ENCODE measurements around the gene GPATCH2L. TPM values are rescaled to one million over a fixed set of nuclear protein-coding genes. Genes with fewer than 3 reads are reported as not detected.

Gene GPATCH2L
- total and polyA plus RNA-seq, 2 donors (not counting 1 experiment from before 2014, with no cell fraction given): 17.4 to 82.7 TPM

DNA sequence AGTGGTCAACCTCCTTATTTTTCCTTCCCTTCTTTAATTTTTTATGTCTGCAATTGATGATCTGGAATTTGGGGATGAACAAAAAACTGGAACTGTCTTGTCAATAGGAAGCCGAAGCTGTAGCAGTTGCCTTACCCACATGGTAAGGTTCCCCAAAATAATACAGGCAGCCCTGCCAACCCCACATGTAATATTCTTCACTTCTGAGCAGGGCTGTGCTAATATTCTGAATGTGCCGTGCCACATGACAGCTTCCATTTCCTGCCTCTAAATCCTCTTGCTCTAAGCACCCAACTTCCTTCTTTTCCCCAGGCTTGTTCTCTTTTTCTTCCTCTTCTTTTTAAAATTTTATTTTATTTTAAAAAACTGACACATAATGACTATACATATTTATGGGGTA lies 39.6 kb downstream of the GPATCH2L start:
- Histone ChIP-seq H3K36me3 (replicated peaks in 1 of 2; ENCODE audit: control extremely low read depth in 1 of 2, control insufficient read depth in 1 of 2, extremely low read depth in 1 of 2, insufficient read depth in 2 of 2, low read length in 1 of 2) (peaks cover 12 to 16% of the 10 kb centered on the region in 2 experiments), H4K20me1 (ENCODE audit: control insufficient read depth, insufficient read depth, low read length, poor library complexity, severe bottlenecking) (no peaks in the 10 kb centered on the region), H3K4me1 (ENCODE audit: control insufficient read depth in 2 of 2, insufficient read depth in 2 of 2, low read length in 2 of 2) (peaks cover 12% of the 10 kb centered on the region in 2 donors), H3K79me2 (ENCODE audit: control insufficient read depth, insufficient read depth, low read length) (peaks cover 2% of the 10 kb centered on the region), H3K9ac (ENCODE audit: low read length) (peak overlapping the region; percentile 17), H3K4me2 (replicated peaks; ENCODE audit: low read depth, low read length, poor library complexity, severe bottlenecking) (peak overlapping the region; percentile 37), H2AFZ (ENCODE audit: insufficient read depth, low read depth, low read length, poor library complexity, severe bottlenecking) (no peak overlapping the region), H3K27me3 (replicated peaks in 1 of 4; ENCODE audit: control extremely low read depth in 1 of 4, control insufficient read depth in 3 of 4, insufficient read depth in 4 of 4, low read length in 3 of 4) (no peaks in the 10 kb centered on the region), H3K9me3 (ENCODE audit: control extremely low read depth in 1 of 3, control insufficient read depth in 2 of 3, insufficient read depth in 1 of 3, low read length in 2 of 3) (no peaks in the 10 kb centered on the region), H3K4me3 (ENCODE audit: control extremely low read depth in 1 of 5, extremely low read depth in 1 of 5, insufficient read depth in 1 of 5, low read depth in 2 of 5, low read length in 4 of 5) (no peak overlapping the region), H3K27ac (ENCODE audit: low read length in 2 of 2) (peak overlapping the region in 1 of 2 donors; percentile 64)
- H3K9me3 Mint-ChIP-seq (ENCODE audit: insufficient read depth): no peaks in the 10 kb centered on the region
- intact Hi-C loops (cut with micrococcal nuclease): no loop called here
- peak overlapping the region; percentile 34 for H3K27ac Mint-ChIP-seq
- peaks cover 28% of the 10 kb centered on the region for H3K4me1 Mint-ChIP-seq
- TF ChIP-seq EZH2 (IDR thresholded peaks at IDR 0.05; ENCODE audit: borderline replicate concordance, insufficient read depth, low read depth, low read length, poor library complexity, severe bottlenecking) (no peak), CTCF (IDR thresholded peaks at IDR 0.05) (no peak)
- POLR2A ChIA-PET: no interaction called here
- CTCF ChIA-PET: interaction anchor here (0.7 to 1.7 kb wide), 3 partner anchors 14 to 285 kb away, joined by 3 to 4 read pairs (median 3); no protein-coding TSS in a partner anchor
- H3K4me3 Mint-ChIP-seq: no peak overlapping the region
- 0% methylated on average over 2 of the region's 2 CpGs for WGBS (ENCODE audit: insufficient coverage)
- ATAC-seq (ENCODE audit: low read depth) (no peak), DNase-seq (peak; percentile 29)
- no peaks in the 10 kb centered on the region for H3K27me3 Mint-ChIP-seq

- ChIA-PET CTCF (interaction anchor here (1.5 kb wide), 1 partner anchor 14 kb away, joined by 4 read pairs; no protein-coding TSS in a partner anchor), POLR2A (no interaction called here)
- no peak overlapping the region for H3K4me3 Mint-ChIP-seq
- DNase-seq: no peak
- peaks cover 14 to 37% of the 10 kb centered on the region in 2 experiments for H3K36me3 ChIP-seq (replicated peaks in 1 of 2; ENCODE audit: control extremely low read depth in 1 of 2, control insufficient read depth in 1 of 2, extremely low read depth in 1 of 2, insufficient read depth in 2 of 2, low read length in 1 of 2)
- H3K4me1 Mint-ChIP-seq: peaks cover 27% of the 10 kb centered on the region
- peaks cover 12% of the 10 kb centered on the region in 2 donors for H3K4me1 ChIP-seq (ENCODE audit: control insufficient read depth in 2 of 2, insufficient read depth in 2 of 2, low read length in 2 of 2)
- TF ChIP-seq CTCF (IDR thresholded peaks at IDR 0.05): no peak
- TF ChIP-seq EZH2 (IDR thresholded peaks at IDR 0.05; ENCODE audit: borderline replicate concordance, insufficient read depth, low read depth, low read length, poor library complexity, severe bottlenecking): no peak
- no CpG with 5 or more reads among the region's 1 CpG for WGBS (ENCODE audit: insufficient coverage)
- intact Hi-C loops (cut with micrococcal nuclease): no loop called here
- H3K9me3 Mint-ChIP-seq (ENCODE audit: insufficient read depth): no peaks in the 10 kb centered on the region
- no peak overlapping the region for H3K4me2 ChIP-seq (replicated peaks; ENCODE audit: low read depth, low read length, poor library complexity, severe bottlenecking)
- no peak overlapping the region for H3K27ac ChIP-seq (ENCODE audit: low read length in 2 of 2)
- no peak overlapping the region for H3K9ac ChIP-seq (ENCODE audit: low read length)
- no peak overlapping the region for H2AFZ ChIP-seq (ENCODE audit: insufficient read depth, low read depth, low read length, poor library complexity, severe bottlenecking)
- H3K27me3 Mint-ChIP-seq: no peaks in the 10 kb centered on the region
- no peaks in the 10 kb centered on the region for H3K9me3 ChIP-seq (ENCODE audit: control extremely low read depth in 1 of 3, control insufficient read depth in 2 of 3, insufficient read depth in 1 of 3, low read length in 2 of 3)
- no peaks in the 10 kb centered on the region for H4K20me1 ChIP-seq (ENCODE audit: control insufficient read depth, insufficient read depth, low read length, poor library complexity, severe bottlenecking)
- H3K27me3 ChIP-seq (replicated peaks in 1 of 4; ENCODE audit: control extremely low read depth in 1 of 4, control insufficient read depth in 3 of 4, insufficient read depth in 4 of 4, low read length in 3 of 4): no peaks in the 10 kb centered on the region
- ATAC-seq (ENCODE audit: low read depth): no peak
- H3K4me3 ChIP-seq (ENCODE audit: control extremely low read depth in 1 of 5, extremely low read depth in 1 of 5, insufficient read depth in 1 of 5, low read depth in 2 of 5, low read length in 4 of 5): no peak overlapping the region
- H3K27ac Mint-ChIP-seq: no peak overlapping the region
- H3K79me2 ChIP-seq (ENCODE audit: control insufficient read depth, insufficient read depth, low read length): peaks cover 2% of the 10 kb centered on the region
These were observed 42.0 kb downstream of the GPATCH2L start for GRCh38 chr14:76193696-76194095.

Data from B cell (primary cell).